Measurements from ENCODE around the gene LGALS9. TPM values are rescaled to one million over a fixed set of nuclear protein-coding genes. Genes with fewer than 3 reads are reported as not detected.
A peak's percentile ranks its signal among the peaks of the same experiment; 100 is the strongest.
"Not testable (repeated sequence)": the region's sequence is repeated elsewhere in the genome, so short reads cannot be mapped to it uniquely, and the experiment has no call there.

Gene LGALS9
- total and polyA plus RNA-seq, 8 donors, result 5.2 to 77.3 (median 18.7) TPM

GRCh38 chr17:27631897-27632725 lies 1.1 kb downstream of the LGALS9 start:
- H3K4me3 ChIP-seq, result peak overlapping the region in 1 of 4 donors; percentile 43
- H3K27ac ChIP-seq, result peak overlapping the region in 2 of 4 donors; percentile 46 to 67

DNA sequence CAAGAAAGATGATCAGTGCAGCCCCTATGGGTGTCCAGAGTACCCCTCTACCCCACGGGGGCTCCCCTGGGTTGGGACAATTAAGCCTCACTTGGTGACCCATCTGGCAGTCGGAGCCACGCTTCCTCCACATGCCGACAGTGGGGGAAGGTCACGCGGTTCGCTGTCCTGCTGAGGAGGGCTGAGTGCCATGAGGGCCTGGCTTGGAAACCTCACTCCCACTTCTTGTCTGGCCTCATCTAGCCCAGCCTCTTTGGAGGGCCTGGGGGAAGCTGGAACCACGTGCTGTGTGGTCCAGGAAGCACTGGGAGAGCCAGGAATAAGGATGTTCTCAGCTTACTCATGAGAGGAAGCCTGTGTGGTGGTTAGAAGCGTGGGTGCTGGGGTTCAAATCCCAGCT lies 1.8 kb downstream of the LGALS9 start:
- H3K36me3 ChIP-seq; H3K4me3 ChIP-seq; H3K9me3 ChIP-seq; FAIRE-seq; H3K27me3 ChIP-seq; intact Hi-C loops (cut with DNase I): not testable (repeated sequence)
- ATAC-seq (peak; percentile 42 to 80 (median 65)), DNase-seq (peak in 4 of 6 donors; percentile 34 to 73 (median 52))
- Histone ChIP-seq H3K27ac (peak overlapping the region in 2 of 4 donors; percentile 46 to 67), H3K4me1 (peaks cover 7 to 12% (median 12%) of the 10 kb centered on the region in 3 donors)
- 37% methylated on average over 9 of the region's 9 CpGs for WGBS, 2 donors

More at GRCh38 chr17:27631897-27632725, 1.1 kb downstream of the LGALS9 start:
- FAIRE-seq (no peak), ATAC-seq (peak in 1 of 4 donors; percentile 1), DNase-seq (no peak)
- H3K36me3 ChIP-seq, result peaks cover 0 to under 1% (median 0%) of the 10 kb centered on the region in 3 donors
- intact Hi-C loops (cut with DNase I), result no loop called here
- H3K9me3 ChIP-seq, result no peaks in the 10 kb centered on the region
- peaks cover 7 to 12% (median 12%) of the 10 kb centered on the region in 3 donors for H3K4me1 ChIP-seq
- no peaks in the 10 kb centered on the region for H3K27me3 ChIP-seq
- TF ChIP-seq, protein P1, sequence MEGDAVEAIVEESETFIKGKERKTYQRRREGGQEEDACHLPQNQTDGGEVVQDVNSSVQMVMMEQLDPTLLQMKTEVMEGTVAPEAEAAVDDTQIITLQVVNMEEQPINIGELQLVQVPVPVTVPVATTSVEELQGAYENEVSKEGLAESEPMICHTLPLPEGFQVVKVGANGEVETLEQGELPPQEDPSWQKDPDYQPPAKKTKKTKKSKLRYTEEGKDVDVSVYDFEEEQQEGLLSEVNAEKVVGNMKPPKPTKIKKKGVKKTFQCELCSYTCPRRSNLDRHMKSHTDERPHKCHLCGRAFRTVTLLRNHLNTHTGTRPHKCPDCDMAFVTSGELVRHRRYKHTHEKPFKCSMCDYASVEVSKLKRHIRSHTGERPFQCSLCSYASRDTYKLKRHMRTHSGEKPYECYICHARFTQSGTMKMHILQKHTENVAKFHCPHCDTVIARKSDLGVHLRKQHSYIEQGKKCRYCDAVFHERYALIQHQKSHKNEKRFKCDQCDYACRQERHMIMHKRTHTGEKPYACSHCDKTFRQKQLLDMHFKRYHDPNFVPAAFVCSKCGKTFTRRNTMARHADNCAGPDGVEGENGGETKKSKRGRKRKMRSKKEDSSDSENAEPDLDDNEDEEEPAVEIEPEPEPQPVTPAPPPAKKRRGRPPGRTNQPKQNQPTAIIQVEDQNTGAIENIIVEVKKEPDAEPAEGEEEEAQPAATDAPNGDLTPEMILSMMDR (IDR thresholded peaks at IDR 0.05), result no peak
- WGBS, 2 donors, result 74 to 78% methylated on average over 11 of the region's 11 CpGs

GRCh38 chr17:27633312-27634025 lies 2.5 kb downstream of the LGALS9 start:
- no peaks in the 10 kb centered on the region for H3K9me3 ChIP-seq
- intact Hi-C loops (cut with DNase I), result no loop called here
- no peak overlapping the region for H3K4me3 ChIP-seq
- peak overlapping the region; percentile 15 to 67 (median 43) for H3K27ac ChIP-seq
- DNase-seq (peak in 3 of 6 donors; percentile 40 to 51 (median 50)), ATAC-seq (peak; percentile 49 to 67 (median 61)), FAIRE-seq (no peak)
- no peaks in the 10 kb centered on the region for H3K27me3 ChIP-seq
- TF ChIP-seq, protein P1 (IDR thresholded peaks at IDR 0.05), result no peak
- 14 to 18% methylated on average over 14 of the region's 14 CpGs for WGBS, 2 donors
- peaks cover 7 to 12% (median 12%) of the 10 kb centered on the region in 3 donors for H3K4me1 ChIP-seq
- no peaks in the 10 kb centered on the region for H3K36me3 ChIP-seq

GRCh38 chr17:27634026-27634335 lies 3.0 kb downstream of the LGALS9 start:
- no peaks in the 10 kb centered on the region for H3K27me3 ChIP-seq
- intact Hi-C loops (cut with DNase I), result no loop called here
- FAIRE-seq (no peak), ATAC-seq (no peak), DNase-seq (no peak)
- peak overlapping the region in 1 of 4 donors; percentile 46 for H3K27ac ChIP-seq
- no peaks in the 10 kb centered on the region for H3K36me3 ChIP-seq
- H3K4me3 ChIP-seq, result no peak overlapping the region
- WGBS, 2 donors, result 87 to 94% methylated on average over 1 of the region's 1 CpG
- H3K9me3 ChIP-seq, result no peaks in the 10 kb centered on the region
- TF ChIP-seq, protein P1 (IDR thresholded peaks at IDR 0.05), result no peak
- peaks cover 7 to 12% (median 12%) of the 10 kb centered on the region in 3 donors for H3K4me1 ChIP-seq

GRCh38 chr17:27634776-27635175 lies 3.8 kb downstream of the LGALS9 start:
- DNase-seq (no peak), ATAC-seq (no peak), FAIRE-seq (no peak)
- no peak overlapping the region for H3K27ac ChIP-seq
- 93 to 98% methylated on average over 2 of the region's 2 CpGs for WGBS, 2 donors
- intact Hi-C loops (cut with DNase I), result no loop called here
- no peaks in the 10 kb centered on the region for H3K36me3 ChIP-seq
- TF ChIP-seq, protein P1 (IDR thresholded peaks at IDR 0.05), result no peak
- H3K4me3 ChIP-seq, result no peak overlapping the region
- peaks cover 7 to 12% (median 12%) of the 10 kb centered on the region in 3 donors for H3K4me1 ChIP-seq
- H3K27me3 ChIP-seq, result no peaks in the 10 kb centered on the region
- H3K9me3 ChIP-seq, result no peaks in the 10 kb centered on the region

All from pancreas (tissue), 10 donors.